Measurements from ENCODE around the gene RREB1.

GRCh38 chr6:7108196-7108963, 619 bp downstream of the RREB1 start:
- TF ChIP-seq, protein P1, sequence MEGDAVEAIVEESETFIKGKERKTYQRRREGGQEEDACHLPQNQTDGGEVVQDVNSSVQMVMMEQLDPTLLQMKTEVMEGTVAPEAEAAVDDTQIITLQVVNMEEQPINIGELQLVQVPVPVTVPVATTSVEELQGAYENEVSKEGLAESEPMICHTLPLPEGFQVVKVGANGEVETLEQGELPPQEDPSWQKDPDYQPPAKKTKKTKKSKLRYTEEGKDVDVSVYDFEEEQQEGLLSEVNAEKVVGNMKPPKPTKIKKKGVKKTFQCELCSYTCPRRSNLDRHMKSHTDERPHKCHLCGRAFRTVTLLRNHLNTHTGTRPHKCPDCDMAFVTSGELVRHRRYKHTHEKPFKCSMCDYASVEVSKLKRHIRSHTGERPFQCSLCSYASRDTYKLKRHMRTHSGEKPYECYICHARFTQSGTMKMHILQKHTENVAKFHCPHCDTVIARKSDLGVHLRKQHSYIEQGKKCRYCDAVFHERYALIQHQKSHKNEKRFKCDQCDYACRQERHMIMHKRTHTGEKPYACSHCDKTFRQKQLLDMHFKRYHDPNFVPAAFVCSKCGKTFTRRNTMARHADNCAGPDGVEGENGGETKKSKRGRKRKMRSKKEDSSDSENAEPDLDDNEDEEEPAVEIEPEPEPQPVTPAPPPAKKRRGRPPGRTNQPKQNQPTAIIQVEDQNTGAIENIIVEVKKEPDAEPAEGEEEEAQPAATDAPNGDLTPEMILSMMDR (IDR thresholded peaks at IDR 0.05; ENCODE audit: insufficient read depth, low read length, poor library complexity, severe bottlenecking) = no peak
- no peak for TF ChIP-seq EZH2phosphoT487 (conservative IDR thresholded peaks at IDR 0.05; ENCODE audit: low read length)
